Muscle of arm (tissue), 12 donors: ENCODE measurements around the gene TSHZ3. TPM values are rescaled to one million over a fixed set of nuclear protein-coding genes. Genes with fewer than 3 reads are reported as not detected.

Source experiments
- DNase-seq: peaks from one replicate; pipeline ENCODE4 v3.0.0-alpha.2; 2013
- polyA plus RNA-seq, 12 donors: library from polyadenylated mRNA; unstranded; fragments of 120-200 nt; gene quantifications; one replicate each; pipeline ENCODE4 v1.2.1, GENCODE V29; 2013; ENCODE audit not compliant: insufficient read length in 12 of 12

The TSHZ3 gene
- polyA plus RNA-seq, 12 donors, result 14.8 to 18.8 (median 16.7) TPM; not detected in 1

DNA sequence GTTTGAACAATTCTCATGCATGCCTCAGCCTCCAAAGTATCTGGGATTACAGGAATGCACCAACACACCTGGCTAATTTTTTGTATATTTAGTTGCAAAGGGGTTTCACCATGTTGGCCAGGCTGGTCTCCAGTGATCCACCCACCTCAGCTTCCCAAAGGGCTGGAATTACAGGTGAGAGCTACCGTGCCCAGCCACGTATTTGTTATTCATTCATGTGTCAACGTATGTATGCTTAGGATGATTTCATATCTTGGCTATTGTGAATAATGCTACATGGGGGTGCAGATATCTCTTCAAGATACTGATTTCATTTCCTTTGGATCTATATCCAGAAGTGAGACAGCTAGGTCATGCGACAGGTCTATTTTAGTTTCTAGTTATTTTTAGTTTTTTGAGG, 113.4 kb downstream of the TSHZ3 start:
- no peak for DNase-seq

DNA sequence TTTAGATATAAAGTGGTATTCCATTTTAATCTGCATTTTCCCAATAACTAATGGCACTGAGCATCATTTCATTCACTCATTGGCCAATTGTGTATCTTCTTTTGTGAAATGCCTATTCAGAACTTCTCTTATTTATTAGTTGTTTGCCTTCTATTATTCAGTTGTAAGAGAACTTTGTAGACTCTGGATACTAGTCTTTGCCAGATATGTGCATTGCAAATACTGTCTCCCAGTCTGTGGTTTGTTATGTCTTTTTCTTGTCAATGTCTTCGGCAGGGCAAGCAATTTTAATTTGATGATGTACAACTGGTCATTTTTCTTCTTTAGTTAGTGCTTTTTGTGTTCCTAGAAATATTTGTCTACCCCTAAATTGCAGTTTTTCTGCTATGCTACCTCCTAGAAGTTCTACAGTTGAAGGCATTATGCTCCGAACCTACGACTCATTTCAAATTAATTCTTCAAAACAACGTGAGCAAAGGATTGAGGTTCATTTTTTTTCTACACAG, 115.9 kb downstream of the TSHZ3 start:
- no peak for DNase-seq

- DNase-seq, result no peak
Measured at GRCh38 chr19:31232871-31233270, 116.4 kb downstream of the TSHZ3 start.

DNA sequence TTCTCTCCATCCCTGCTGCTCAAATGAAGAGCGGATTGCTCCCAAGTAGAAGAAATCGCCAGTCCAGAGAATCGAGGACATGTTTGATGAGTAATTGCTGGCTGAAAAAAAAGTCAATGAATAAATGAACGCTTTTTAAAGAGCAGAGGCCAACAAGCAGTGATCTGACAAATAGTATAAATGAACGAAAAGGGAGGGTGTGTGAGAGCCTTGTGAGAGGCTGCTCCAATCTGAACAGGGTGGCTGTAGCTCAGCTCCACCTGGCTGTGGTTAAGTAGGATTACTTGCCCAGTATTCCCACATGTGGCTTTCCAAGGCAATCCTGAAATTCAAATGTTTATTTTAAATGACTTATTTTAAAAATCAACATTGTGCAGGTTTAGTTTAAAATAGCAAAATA, 117.1 kb downstream of the TSHZ3 start:
- no peak for DNase-seq

- DNase-seq, result no peak
Measured at GRCh38 chr19:31231237-31231636, 118.0 kb downstream of the TSHZ3 start.

GRCh38 chr19:31226151-31226935, 122.9 kb downstream of the TSHZ3 start:
- DNase-seq, result no peak
